SK-N-SH (cell line): ENCODE results near the gene B3GALT6.

Experiments used
- CTCF ChIP-seq: fragments of 200-600 bp; sonication (generic); IDR thresholded peaks from 2 replicates; pipeline ENCODE4 v1.6.1; 2017; ENCODE audit warnings: antibody characterized with exemption, mild to moderate bottlenecking, moderate library complexity
- RAD21 ChIP-seq: IDR thresholded peaks from 2 replicates; pipeline ENCODE4 v1.6.1; 2012; ENCODE audit warnings: mild to moderate bottlenecking, low read length
- TCF12 ChIP-seq: IDR thresholded peaks from 2 replicates; pipeline ENCODE4 v1.4.0; 2012

- no peak for TF ChIP-seq CTCF
- no peak for TF ChIP-seq RAD21
- TF ChIP-seq TCF12, result no peak
Observed at GRCh38 chr1:1255078-1255477, 23.0 kb downstream of the B3GALT6 start.
